ENCODE data around the gene FNDC11. TPM values are rescaled to one million over a fixed set of nuclear protein-coding genes. Genes with fewer than 3 reads are reported as not detected.

Gene FNDC11, protein sequence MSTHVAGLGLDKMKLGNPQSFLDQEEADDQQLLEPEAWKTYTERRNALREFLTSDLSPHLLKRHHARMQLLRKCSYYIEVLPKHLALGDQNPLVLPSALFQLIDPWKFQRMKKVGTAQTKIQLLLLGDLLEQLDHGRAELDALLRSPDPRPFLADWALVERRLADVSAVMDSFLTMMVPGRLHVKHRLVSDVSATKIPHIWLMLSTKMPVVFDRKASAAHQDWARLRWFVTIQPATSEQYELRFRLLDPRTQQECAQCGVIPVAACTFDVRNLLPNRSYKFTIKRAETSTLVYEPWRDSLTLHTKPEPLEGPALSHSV
- total RNA-seq (under 1 TPM; 0.13 to 0.26 TPM), polyA plus RNA-seq (not detected)

DNA sequence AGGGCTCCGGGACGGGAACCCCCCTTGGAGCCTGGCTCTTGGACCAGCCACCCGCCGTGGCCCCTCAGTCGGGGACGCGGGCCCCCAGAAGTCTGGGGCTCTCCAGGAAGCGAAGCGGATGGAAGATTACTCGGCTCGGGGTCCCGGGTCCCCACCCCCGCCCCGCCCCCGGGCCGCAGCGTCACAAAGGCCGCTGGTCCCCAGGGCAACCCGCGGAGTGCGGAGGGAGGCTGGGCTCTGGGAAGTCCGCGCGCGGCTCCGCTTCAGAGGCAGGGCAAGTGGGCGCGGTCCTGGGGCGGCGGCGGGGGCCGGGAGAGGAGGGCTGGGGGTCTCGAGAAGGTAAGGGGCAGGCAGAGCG lies at the start of gene FNDC11:
Gene FNDC11, plus strand, starts transcription at position 227 of the 358 bp plus-strand sequence. CDS start 1,505 bp downstream, outside the sequence.
- peak in 3 of 5 donors; percentile 42 to 70 (median 58) for DNase-seq
- CTCF ChIA-PET: interaction anchor here (0.9 to 1.3 kb wide), 2 partner anchors 17 to 18 kb away, joined by 3 read pairs; partner anchors contain the start of gene PTK6

DNA sequence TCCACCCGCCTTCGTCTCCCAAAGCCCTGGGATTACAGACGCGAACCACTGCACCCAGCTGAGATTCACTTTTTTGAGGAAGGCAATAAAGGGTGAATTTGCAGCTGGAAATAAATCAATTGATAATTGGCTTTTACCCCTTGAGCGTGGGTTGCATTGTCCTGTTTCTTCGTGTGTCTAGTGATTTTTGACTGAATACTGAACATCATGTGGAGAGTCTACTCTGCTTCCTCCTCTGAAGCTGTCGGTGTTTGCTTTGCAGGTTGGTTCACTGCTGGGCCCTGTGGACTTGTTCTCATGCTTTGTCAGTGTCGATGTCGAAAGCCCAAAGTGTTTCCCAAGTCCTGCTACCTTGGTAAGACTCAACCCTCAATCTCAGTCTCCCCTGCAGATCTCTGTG lies 49.3 kb upstream of the FNDC11 start:
- peaks cover 0 to 6% (median 0%) of the 10 kb centered on the region in 3 donors for H3K36me3 Mint-ChIP-seq
- ChIA-PET CTCF (interaction anchor here (0.9 kb wide), 1 partner anchor 8 kb away, joined by 3 read pairs; no protein-coding TSS in a partner anchor), POLR2A (no interaction called here)
- no peak for DNase-seq
- Histone ChIP-seq H3K9me3 (ENCODE audit: low read length) (no peaks in the 10 kb centered on the region), H3K36me3 (ENCODE audit: insufficient read depth, low read length) (no peaks in the 10 kb centered on the region), H3K4me1 (ENCODE audit: insufficient read depth, low read length) (no peaks in the 10 kb centered on the region), H3K27ac (ENCODE audit: low read depth, low read length) (no peak overlapping the region), H3K27me3 (ENCODE audit: insufficient read depth, low read length, poor library complexity, severe bottlenecking) (no peaks in the 10 kb centered on the region), H3K4me3 (ENCODE audit: low read length) (no peak overlapping the region)
- peaks cover 5 to 17% (median 11%) of the 10 kb centered on the region in 5 donors for H3K9me3 Mint-ChIP-seq
- no peak overlapping the region for H3K4me3 Mint-ChIP-seq
- peaks cover 0 to 6% (median 5%) of the 10 kb centered on the region in 3 donors for H3K4me1 Mint-ChIP-seq
- peaks cover 32 to 42% of the 10 kb centered on the region in 2 donors for H3K27me3 Mint-ChIP-seq
- H3K27ac Mint-ChIP-seq: no peak overlapping the region

More for the DNA sequence above, at the start of gene FNDC11:
- H3K4me1 ChIP-seq (ENCODE audit: insufficient read depth, low read length): peaks cover 16% of the 10 kb centered on the region
- H3K27ac ChIP-seq (ENCODE audit: low read depth, low read length): peak within 1 kb of the TSS; percentile 38
- H3K36me3 ChIP-seq (ENCODE audit: insufficient read depth, low read length): no peaks in the 10 kb centered on the region
- POLR2A ChIA-PET: interaction anchor here (1.1 kb wide), 1 partner anchor 73 kb away, joined by 3 read pairs; the partner anchor contains the start of gene GMEB2
- H3K4me3 Mint-ChIP-seq: peak within 1 kb of the TSS; percentile 74 to 89 (median 76)
- H3K36me3 Mint-ChIP-seq: peaks cover 0 to 5% (median 0%) of the 10 kb centered on the region in 3 donors
- H3K4me1 Mint-ChIP-seq: peaks cover 14 to 34% (median 14%) of the 10 kb centered on the region in 3 donors
- H3K27me3 Mint-ChIP-seq: peaks cover 9 to 13% of the 10 kb centered on the region in 2 donors
- H3K27me3 ChIP-seq (ENCODE audit: insufficient read depth, low read length, poor library complexity, severe bottlenecking): no peaks in the 10 kb centered on the region
- H3K4me3 ChIP-seq (ENCODE audit: low read length): peak within 1 kb of the TSS; percentile 61
- H3K9me3 Mint-ChIP-seq: no peaks in the 10 kb centered on the region
- no peaks in the 10 kb centered on the region for H3K9me3 ChIP-seq (ENCODE audit: low read length)
- H3K27ac Mint-ChIP-seq: peak within 1 kb of the TSS; percentile 47 to 96 (median 92)

DNA sequence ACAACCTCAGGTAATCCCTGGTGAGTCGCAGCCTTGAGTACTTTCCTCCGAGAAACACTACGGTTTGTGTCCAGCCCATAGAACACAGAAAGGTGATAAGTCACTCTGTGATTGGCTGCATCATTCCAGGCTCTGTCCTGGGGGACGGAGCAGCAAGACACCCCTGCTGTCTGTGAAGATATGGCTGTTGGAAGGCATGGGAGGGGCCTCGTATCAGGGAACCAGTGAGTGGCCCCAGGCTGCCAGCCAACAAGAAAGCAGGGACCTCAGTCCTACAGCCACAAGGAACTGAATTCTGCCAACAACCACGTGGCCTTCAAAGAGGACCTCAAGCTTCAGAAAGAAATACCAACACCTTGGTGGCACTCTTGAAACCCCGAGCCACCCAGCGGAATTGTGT lies 48.7 kb upstream of the FNDC11 start:
- Histone ChIP-seq H3K9me3 (ENCODE audit: low read length) (no peaks in the 10 kb centered on the region), H3K27ac (ENCODE audit: low read depth, low read length) (no peak overlapping the region), H3K36me3 (ENCODE audit: insufficient read depth, low read length) (no peaks in the 10 kb centered on the region), H3K4me3 (ENCODE audit: low read length) (no peak overlapping the region), H3K27me3 (ENCODE audit: insufficient read depth, low read length, poor library complexity, severe bottlenecking) (no peaks in the 10 kb centered on the region), H3K4me1 (ENCODE audit: insufficient read depth, low read length) (no peaks in the 10 kb centered on the region)
- H3K4me3 Mint-ChIP-seq: peak overlapping the region in 1 of 7 donors; percentile 29
- POLR2A ChIA-PET: no interaction called here
- CTCF ChIA-PET: interaction anchor here (1.1 kb wide), 1 partner anchor 9 kb away, joined by 5 read pairs; no protein-coding TSS in a partner anchor
- H3K36me3 Mint-ChIP-seq: peaks cover 0 to 6% (median 0%) of the 10 kb centered on the region in 3 donors
- H3K27ac Mint-ChIP-seq: no peak overlapping the region
- DNase-seq: no peak
- H3K9me3 Mint-ChIP-seq: peaks cover 5 to 17% (median 11%) of the 10 kb centered on the region in 5 donors
- peaks cover 32 to 48% of the 10 kb centered on the region in 2 donors for H3K27me3 Mint-ChIP-seq
- peaks cover 0 to 6% (median 5%) of the 10 kb centered on the region in 3 donors for H3K4me1 Mint-ChIP-seq

DNA sequence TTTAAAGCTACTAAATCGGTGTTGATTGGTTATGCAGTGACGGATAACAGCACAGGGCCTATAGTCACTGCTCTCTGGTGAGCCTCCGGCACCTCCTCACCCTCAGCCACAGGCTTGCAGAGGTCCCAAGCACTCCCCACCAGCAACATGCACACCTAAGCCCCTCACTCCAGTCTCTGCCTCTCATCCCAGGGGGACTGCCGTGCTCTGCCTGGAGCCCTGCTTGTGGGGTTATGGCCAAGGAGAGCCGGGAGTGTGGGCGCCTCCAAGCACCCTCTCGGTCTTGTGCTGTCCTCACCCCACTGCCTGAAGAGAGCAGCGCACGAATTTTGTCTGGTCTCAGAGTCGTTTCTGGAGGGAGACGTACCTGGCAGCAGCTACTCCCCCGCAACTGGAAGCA lies 48.2 kb upstream of the FNDC11 start:
- Histone ChIP-seq H3K4me3 (ENCODE audit: low read length) (no peak overlapping the region), H3K4me1 (ENCODE audit: insufficient read depth, low read length) (no peaks in the 10 kb centered on the region), H3K27ac (ENCODE audit: low read depth, low read length) (no peak overlapping the region), H3K36me3 (ENCODE audit: insufficient read depth, low read length) (no peaks in the 10 kb centered on the region), H3K27me3 (ENCODE audit: insufficient read depth, low read length, poor library complexity, severe bottlenecking) (no peaks in the 10 kb centered on the region), H3K9me3 (ENCODE audit: low read length) (no peaks in the 10 kb centered on the region)
- ChIA-PET CTCF (interaction anchor here (1.1 kb wide), 1 partner anchor 10 kb away, joined by 5 read pairs; no protein-coding TSS in a partner anchor), POLR2A (no interaction called here)
- Mint-ChIP-seq H3K27ac (no peak overlapping the region), H3K27me3 (peaks cover 33 to 53% of the 10 kb centered on the region in 2 donors), H3K4me1 (peaks cover 0 to 6% (median 5%) of the 10 kb centered on the region in 3 donors), H3K36me3 (peaks cover 0 to 6% (median 0%) of the 10 kb centered on the region in 3 donors), H3K4me3 (no peak overlapping the region), H3K9me3 (peaks cover 5 to 17% (median 11%) of the 10 kb centered on the region in 5 donors)
- peak in 1 of 5 donors; percentile 35 for DNase-seq

DNA sequence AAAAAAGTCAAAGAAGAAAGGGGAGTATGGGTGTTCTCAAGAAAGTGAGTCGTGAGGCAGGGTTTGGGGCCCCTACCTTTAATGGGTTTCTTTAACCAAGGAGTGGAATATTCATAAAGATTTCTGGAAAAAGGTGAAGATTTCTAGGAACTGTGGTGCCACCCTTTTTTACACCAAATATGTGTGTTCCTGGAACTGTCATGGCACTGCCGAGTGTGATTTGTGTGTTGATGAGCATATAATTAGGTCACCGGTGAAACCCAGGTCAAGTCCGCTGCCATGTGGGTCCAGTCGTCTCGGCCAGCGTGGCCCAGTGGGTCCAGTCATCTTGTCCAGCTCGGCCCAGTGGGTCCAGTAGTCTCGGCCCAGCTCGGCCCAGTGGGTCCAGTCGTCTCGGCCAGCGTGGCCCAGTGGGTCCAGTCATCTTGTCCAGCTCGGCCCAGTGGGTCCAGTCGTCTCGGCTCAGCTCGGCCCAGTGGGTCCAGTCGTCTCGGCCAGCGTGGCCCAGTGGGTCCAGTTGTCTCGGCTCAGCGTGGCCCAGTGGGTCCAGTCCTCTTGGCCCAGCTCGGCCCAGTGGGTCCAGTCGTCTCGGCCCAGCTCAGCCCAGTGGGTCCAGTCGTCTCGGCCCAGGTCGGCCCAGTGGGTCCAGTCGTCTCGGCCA lies 46.7 kb upstream of the FNDC11 start:
- H3K4me1 Mint-ChIP-seq: peaks cover 0 to 6% (median 5%) of the 10 kb centered on the region in 3 donors
- no peaks in the 10 kb centered on the region for H3K9me3 ChIP-seq (ENCODE audit: low read length)
- CTCF ChIA-PET: interaction anchor here (1.2 kb wide), 1 partner anchor 11 kb away, joined by 3 read pairs; no protein-coding TSS in a partner anchor
- no peak overlapping the region for H3K27ac Mint-ChIP-seq
- peaks cover 0 to 6% (median 0%) of the 10 kb centered on the region in 3 donors for H3K36me3 Mint-ChIP-seq
- H3K27me3 Mint-ChIP-seq: peaks cover 33 to 57% of the 10 kb centered on the region in 2 donors
- H3K4me3 Mint-ChIP-seq: no peak overlapping the region
- H3K36me3 ChIP-seq (ENCODE audit: insufficient read depth, low read length): no peaks in the 10 kb centered on the region
- no peaks in the 10 kb centered on the region for H3K27me3 ChIP-seq (ENCODE audit: insufficient read depth, low read length, poor library complexity, severe bottlenecking)
- POLR2A ChIA-PET: no interaction called here
- H3K4me3 ChIP-seq (ENCODE audit: low read length): no peak overlapping the region
- H3K27ac ChIP-seq (ENCODE audit: low read depth, low read length): no peak overlapping the region
- DNase-seq: peak in 1 of 5 donors; percentile 37
- no peaks in the 10 kb centered on the region for H3K4me1 ChIP-seq (ENCODE audit: insufficient read depth, low read length)
- peaks cover 5 to 17% (median 11%) of the 10 kb centered on the region in 5 donors for H3K9me3 Mint-ChIP-seq

DNA sequence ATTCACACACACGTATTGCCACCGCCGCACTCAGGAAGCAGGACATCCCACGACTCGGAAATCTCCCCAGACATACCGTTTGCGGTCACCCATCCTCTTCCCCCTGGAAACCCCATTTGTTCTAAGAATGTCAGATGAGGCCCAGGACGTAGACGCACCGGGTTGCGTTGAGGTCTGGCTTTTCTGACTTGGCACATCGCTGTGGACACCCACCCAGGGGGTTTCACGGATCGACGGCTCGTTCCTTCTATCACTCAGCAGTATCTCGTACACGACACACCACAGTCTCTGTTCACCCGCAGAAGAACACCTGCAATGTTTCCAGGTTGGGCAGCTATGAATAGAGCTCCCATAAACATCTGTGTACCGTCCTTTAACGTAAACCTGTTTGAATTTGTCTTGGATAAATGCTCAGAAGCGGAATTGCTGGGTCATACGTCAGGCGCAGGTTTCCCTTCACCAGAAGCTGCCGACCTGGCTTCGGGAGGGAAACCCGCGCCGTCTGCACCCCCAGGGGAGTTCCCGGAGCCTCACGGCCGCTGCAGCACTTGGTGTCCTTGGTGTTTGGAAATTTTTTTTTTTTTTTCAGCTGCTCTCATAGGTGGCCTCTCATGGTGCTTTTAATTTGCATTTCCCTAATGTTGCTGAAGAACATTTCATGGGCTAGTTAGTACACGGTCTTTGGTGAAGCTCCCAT lies 45.7 kb upstream of the FNDC11 start:
- Mint-ChIP-seq H3K9me3 (peaks cover 5 to 18% (median 12%) of the 10 kb centered on the region in 5 donors), H3K4me3 (no peak overlapping the region), H3K4me1 (peaks cover 0 to 6% (median 5%) of the 10 kb centered on the region in 3 donors), H3K27ac (no peak overlapping the region), H3K27me3 (peaks cover 34 to 64% of the 10 kb centered on the region in 2 donors), H3K36me3 (peaks cover 0 to 6% (median 0%) of the 10 kb centered on the region in 3 donors)
- CTCF ChIA-PET: interaction anchor here (1.2 kb wide), 1 partner anchor 12 kb away, joined by 3 read pairs; no protein-coding TSS in a partner anchor
- H3K27ac ChIP-seq (ENCODE audit: low read depth, low read length): no peak overlapping the region
- DNase-seq: no peak
- H3K27me3 ChIP-seq (ENCODE audit: insufficient read depth, low read length, poor library complexity, severe bottlenecking): no peaks in the 10 kb centered on the region
- no peak overlapping the region for H3K4me3 ChIP-seq (ENCODE audit: low read length)
- H3K9me3 ChIP-seq (ENCODE audit: low read length): no peaks in the 10 kb centered on the region
- H3K4me1 ChIP-seq (ENCODE audit: insufficient read depth, low read length): no peaks in the 10 kb centered on the region
- POLR2A ChIA-PET: no interaction called here
- no peaks in the 10 kb centered on the region for H3K36me3 ChIP-seq (ENCODE audit: insufficient read depth, low read length)

DNA sequence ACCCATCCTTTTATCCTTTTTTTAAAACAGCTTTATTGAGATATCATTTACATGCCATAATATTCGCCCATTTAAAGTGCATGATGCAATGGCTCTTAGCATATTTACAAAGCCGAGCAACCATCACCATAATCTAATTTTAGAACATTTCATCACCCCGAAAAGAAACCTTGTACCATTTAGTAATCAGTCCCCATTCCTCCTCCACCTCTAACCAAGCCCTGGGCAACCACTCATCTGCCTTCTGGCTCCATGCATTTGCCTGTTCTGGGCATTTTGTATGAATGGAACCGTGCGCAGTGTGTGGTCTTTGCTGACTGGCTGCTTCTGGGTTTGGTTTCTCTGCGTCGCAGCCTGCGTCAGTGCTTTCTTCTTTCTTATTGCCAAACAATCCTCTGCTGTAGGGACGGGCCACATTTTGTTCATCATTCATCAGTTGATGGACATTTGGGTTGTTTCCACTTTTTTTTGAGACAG lies 44.8 kb upstream of the FNDC11 start:
- ChIA-PET POLR2A (no interaction called here), CTCF (interaction anchor here (2.1 kb wide), 1 partner anchor 13 kb away, joined by 5 read pairs; no protein-coding TSS in a partner anchor)
- peaks cover 36 to 59% of the 10 kb centered on the region in 2 donors for H3K27me3 Mint-ChIP-seq
- peaks cover 5 to 15% (median 8%) of the 10 kb centered on the region in 5 donors for H3K9me3 Mint-ChIP-seq
- Histone ChIP-seq H3K36me3 (ENCODE audit: insufficient read depth, low read length) (no peaks in the 10 kb centered on the region), H3K27ac (ENCODE audit: low read depth, low read length) (no peak overlapping the region), H3K4me3 (ENCODE audit: low read length) (no peak overlapping the region), H3K27me3 (ENCODE audit: insufficient read depth, low read length, poor library complexity, severe bottlenecking) (no peaks in the 10 kb centered on the region), H3K9me3 (ENCODE audit: low read length) (no peaks in the 10 kb centered on the region), H3K4me1 (ENCODE audit: insufficient read depth, low read length) (no peaks in the 10 kb centered on the region)
- peaks cover 0 to 6% (median 0%) of the 10 kb centered on the region in 3 donors for H3K36me3 Mint-ChIP-seq
- no peak overlapping the region for H3K4me3 Mint-ChIP-seq
- no peak overlapping the region for H3K27ac Mint-ChIP-seq
- peaks cover 0 to 6% (median 5%) of the 10 kb centered on the region in 3 donors for H3K4me1 Mint-ChIP-seq
- no peak for DNase-seq
